ENCODE results near the gene OR4C11.

The OR4C11 gene, protein sequence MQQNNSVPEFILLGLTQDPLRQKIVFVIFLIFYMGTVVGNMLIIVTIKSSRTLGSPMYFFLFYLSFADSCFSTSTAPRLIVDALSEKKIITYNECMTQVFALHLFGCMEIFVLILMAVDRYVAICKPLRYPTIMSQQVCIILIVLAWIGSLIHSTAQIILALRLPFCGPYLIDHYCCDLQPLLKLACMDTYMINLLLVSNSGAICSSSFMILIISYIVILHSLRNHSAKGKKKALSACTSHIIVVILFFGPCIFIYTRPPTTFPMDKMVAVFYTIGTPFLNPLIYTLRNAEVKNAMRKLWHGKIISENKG

DNA sequence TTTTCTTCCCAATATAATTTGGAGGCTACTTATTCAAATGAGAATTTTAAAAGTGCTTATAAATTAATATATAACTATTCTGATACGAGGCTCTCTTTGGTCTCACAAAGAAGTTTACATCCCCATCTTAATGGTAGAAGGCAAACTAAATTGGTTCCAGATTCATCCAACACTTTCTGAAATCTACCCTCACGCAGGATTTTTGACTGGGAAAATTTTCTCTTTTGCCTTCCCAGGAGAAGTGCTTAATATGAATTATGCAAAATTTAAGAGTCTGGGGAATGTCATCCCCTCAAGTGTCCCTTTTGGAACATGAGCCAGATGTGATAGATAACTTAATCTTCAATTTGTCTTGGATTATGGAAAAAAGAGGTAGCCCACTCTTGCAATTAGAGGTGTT, at the start of gene OR4C11:
Gene OR4C11, minus strand, starts transcription at position 101 of the 400 bp plus-strand sequence. CDS start 3,272 bp downstream, outside the sequence.
- no peak for DNase-seq
- no peak for ATAC-seq

DNA sequence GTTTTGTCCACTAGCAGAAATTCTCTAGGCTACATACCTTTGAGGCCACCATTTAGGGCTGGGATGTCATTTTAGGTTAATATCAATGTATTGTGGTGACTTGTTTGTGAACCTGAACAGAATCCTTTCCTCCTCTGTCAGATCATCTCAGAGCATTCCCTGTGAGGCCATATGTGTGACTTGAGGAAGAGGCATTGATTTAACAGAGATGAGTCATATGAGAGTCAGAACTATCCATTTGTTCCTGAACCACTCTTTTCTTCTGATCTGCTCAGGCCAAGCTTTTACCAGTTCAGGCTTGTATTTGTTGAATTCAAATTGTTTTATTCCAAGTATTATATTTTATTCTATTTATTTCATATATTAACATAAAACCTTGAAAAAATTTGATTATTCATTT, 47.7 kb upstream of the OR4C11 start:
- no peak for DNase-seq
- no peak for ATAC-seq

DNA sequence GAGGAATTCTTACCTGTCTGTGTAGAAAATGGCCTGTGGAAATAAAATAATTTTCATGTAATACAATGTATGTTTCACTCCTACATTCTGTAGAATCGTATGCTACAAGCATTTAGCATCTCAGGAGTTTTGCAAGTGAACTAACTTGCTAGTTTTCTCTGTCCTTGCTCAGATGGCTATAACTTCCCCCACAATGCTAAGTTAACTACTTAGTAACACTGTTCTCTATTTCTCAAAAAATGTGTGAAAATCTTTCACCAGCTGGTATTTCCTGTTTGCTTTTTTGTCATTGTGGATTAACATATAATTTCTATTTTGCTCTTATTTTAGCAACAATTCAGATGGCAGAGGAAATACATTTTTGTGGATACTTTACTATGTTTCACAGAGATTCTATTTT, 45.1 kb upstream of the OR4C11 start:
- ATAC-seq (no peak), DNase-seq (no peak)

DNA sequence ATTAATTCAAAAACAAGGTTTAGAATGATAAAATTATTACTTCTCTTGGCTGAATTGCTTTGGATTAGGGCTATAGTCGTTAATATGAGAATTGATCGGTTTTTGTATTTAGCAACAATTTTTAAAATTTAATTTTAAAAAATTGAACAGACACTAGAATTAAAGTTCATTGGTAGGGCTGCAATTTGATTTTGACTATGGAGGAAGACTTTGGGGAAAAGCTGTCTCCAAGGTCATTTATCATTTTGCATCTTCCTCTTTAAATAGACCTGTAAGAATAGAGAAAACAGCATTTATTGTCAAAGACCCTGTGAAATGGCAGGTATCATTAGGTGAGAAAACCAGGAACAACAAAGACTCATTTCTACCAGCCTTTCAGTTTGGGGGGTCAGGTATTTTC, 40.6 kb upstream of the OR4C11 start, which contains the start of gene OR4S2:
Gene OR4S2, plus strand, starts transcription at position 301 of the 400 bp plus-strand sequence. CDS start 2,577 bp downstream, outside the sequence.
- ATAC-seq (no peak), DNase-seq (no peak)

DNA sequence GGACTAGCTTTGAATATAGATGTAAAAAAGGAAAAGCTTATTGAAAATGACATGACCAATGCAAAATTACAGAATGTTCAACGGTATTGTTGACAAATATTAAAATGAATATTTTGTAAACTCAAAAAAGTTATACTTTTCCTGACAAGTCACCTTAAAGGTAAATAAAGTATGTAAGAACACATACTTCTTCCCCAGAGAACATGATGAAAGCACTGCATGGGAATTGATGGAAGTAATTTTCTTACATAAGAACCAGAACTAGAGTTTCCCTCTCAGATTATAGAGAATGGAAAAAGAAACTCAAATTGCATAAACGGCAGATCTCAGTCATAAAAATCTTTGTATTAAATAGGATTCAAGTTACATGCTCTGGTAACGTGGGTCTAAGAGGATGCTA, 27.4 kb upstream of the OR4C11 start, which contains the start of gene OR4P4:
Gene OR4P4, plus strand, starts transcription at position 301 of the 400 bp plus-strand sequence.
- DNase-seq: no peak
- ATAC-seq: no peak

DNA sequence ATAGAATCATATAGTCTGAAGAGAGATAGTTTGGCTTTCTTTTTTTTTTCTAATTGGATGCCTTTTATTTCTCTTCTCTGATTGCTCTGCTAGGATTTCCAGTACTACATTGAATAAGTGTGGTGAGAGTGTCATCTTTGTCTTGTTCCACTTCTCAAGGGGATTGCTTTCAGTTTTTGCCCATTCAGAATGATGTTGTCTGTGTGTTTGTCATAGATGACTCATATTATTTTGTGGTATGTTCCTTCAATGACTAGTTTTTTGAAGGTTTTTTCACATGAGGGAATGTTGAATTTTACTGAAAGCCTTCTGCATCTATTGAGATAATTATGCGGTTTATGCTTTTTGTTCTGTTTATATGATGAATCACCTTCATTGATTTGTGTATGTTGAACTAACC, 17.1 kb upstream of the OR4C11 start:
- no peak for ATAC-seq
- DNase-seq: no peak

DNA sequence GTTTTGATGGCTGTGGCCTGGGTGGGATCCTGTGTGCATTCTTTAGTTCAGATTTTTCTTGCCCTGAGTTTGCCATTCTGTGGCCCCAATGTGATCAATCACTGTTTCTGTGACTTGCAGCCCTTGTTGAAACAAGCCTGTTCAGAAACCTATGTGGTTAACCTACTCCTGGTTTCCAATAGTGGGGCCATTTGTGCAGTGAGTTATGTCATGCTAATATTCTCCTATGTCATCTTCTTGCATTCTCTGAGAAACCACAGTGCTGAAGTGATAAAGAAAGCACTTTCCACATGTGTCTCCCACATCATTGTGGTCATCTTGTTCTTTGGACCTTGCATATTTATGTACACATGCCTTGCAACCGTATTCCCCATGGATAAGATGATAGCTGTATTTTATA, 34.9 kb downstream of the OR4C11 start:
- no peak for DNase-seq
- no peak for ATAC-seq

DNA sequence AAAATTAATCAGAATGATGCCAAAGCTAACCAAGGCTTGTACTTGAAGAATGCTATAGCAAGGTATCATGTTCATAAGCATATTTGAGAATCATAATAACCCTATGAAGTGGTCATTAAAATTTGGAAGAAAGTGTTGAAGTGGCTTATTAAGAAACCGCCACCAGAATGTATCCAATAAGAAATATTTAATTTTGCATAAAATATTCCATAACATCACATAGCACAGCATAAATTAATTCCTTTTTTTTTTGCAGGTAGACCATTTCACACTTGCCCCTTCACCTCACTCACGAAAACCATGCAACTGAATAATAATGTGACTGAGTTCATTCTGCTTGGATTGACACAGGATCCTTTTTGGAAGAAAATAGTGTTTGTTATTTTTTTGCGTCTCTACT, 35.6 kb downstream of the OR4C11 start, which contains the start of gene OR4C16:
Gene OR4C16, plus strand, starts transcription at position 301 of the 400 bp plus-strand sequence. Its CDS starts 0 bp downstream, at position 301.
- DNase-seq (no peak), ATAC-seq (no peak)

DNA sequence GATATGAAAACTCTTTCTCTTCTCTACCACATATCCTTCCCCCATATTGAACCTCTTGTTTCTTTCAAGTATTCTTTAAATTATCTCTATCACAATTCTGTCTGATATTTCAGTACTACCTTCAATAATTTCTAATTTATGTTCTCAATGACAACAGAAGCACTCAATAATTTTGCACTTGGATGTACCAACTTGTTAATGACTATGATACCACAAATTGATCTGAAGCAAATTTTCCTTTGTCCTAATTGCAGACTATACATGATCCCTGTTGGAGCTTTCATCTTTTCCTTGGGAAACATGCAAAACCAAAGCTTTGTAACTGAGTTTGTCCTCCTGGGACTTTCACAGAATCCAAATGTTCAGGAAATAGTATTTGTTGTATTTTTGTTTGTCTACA, 53.3 kb downstream of the OR4C11 start, which contains the start of gene OR4C15:
Gene OR4C15, plus strand, starts transcription at position 301 of the 400 bp plus-strand sequence. Its CDS starts 0 bp downstream, at position 301.
- DNase-seq (no peak), ATAC-seq (no peak)

All from stimulated activated naive CD8-positive, alpha-beta T cell treated with anti-CD3 and anti-CD28 coated beads, Interleukin-15, Interleukin-2, amounts not matched to agents 100 U/mL and 50 U/mL, for 24 hours (primary cell).